H9 (cell line): ENCODE data around the gene PPP1R1B. TPM values are rescaled to one million over a fixed set of nuclear protein-coding genes. Genes with fewer than 3 reads are reported as not detected.

ENCODE experiments used
- DNase-seq: peaks from one replicate; pipeline ENCODE4 v3.0.0-alpha.2; 2017
- H2AFZ ChIP-seq: one replicate; pipeline ENCODE4 v1.6.1; 2013; ENCODE audit warnings: mild to moderate bottlenecking, low read length, control low read depth, moderate library complexity
- H2AK5ac ChIP-seq: 2 replicates; pipeline ENCODE4 v1.6.1; 2013; ENCODE audit warnings: low read length, control low read depth, mixed read lengths; ENCODE audit not compliant: insufficient read length
- H2BK120ac ChIP-seq: one replicate; pipeline ENCODE4 v1.6.1; 2013; ENCODE audit warnings: low read depth, mild to moderate bottlenecking, low read length, control low read depth, inconsistent platforms; ENCODE audit not compliant: poor library complexity, severe bottlenecking
- H2BK12ac ChIP-seq: 2 replicates; pipeline ENCODE4 v1.6.1; 2013; ENCODE audit warnings: low read length, control low read depth, mixed read lengths, low read depth; ENCODE audit not compliant: insufficient read length
- H2BK15ac ChIP-seq: 2 replicates; pipeline ENCODE4 v1.6.1; 2013; ENCODE audit warnings: low read depth, low read length, control low read depth
- H2BK20ac ChIP-seq: one replicate; pipeline ENCODE4 v1.6.1; 2013; ENCODE audit warnings: low read depth, mild to moderate bottlenecking, low read length, control low read depth, inconsistent platforms; ENCODE audit not compliant: poor library complexity, severe bottlenecking
- H2BK5ac ChIP-seq: 2 replicates; pipeline ENCODE4 v1.6.1; 2013; ENCODE audit warnings: low read length, control low read depth, mixed read lengths; ENCODE audit not compliant: insufficient read length
- H3K14ac ChIP-seq: 2 replicates; pipeline ENCODE4 v1.6.1; 2013; ENCODE audit warnings: low read length, control low read depth; ENCODE audit not compliant: insufficient read depth
- H3K18ac ChIP-seq: 2 replicates; pipeline ENCODE4 v1.6.1; 2013; ENCODE audit warnings: low read depth, mild to moderate bottlenecking, mixed read lengths, low read length, control low read depth; ENCODE audit not compliant: insufficient read length
- H3K23ac ChIP-seq: 2 replicates; pipeline ENCODE4 v1.6.1; 2013; ENCODE audit warnings: low read length, control low read depth, mixed read lengths, low read depth; ENCODE audit not compliant: insufficient read length
- H3K23me2 ChIP-seq: 2 replicates; pipeline ENCODE4 v1.6.1; 2013; ENCODE audit warnings: low read depth, mild to moderate bottlenecking, mixed read lengths, low read length, control low read depth; ENCODE audit not compliant: insufficient read length, poor library complexity, severe bottlenecking
- H3K27ac ChIP-seq: 2 replicates; pipeline ENCODE4 v1.5.1; 2013; ENCODE audit warnings: low read length, control low read depth, mixed read lengths, low read depth; ENCODE audit not compliant: insufficient read length
- H3K27me3 ChIP-seq: 2 replicates; pipeline ENCODE4 v1.6.1; 2013; ENCODE audit warnings: low read length, control low read depth, inconsistent platforms; ENCODE audit not compliant: insufficient read depth
- H3K4ac ChIP-seq: 2 replicates; pipeline ENCODE4 v1.6.1; 2013; ENCODE audit warnings: low read depth, mild to moderate bottlenecking, control low read depth, inconsistent platforms, low read length, moderate library complexity
- H3K4me1 ChIP-seq: 2 replicates; pipeline ENCODE4 v1.6.1; 2013; ENCODE audit warnings: low read length, control low read depth, inconsistent platforms; ENCODE audit not compliant: insufficient read depth
- H3K4me2 ChIP-seq: 2 replicates; pipeline ENCODE4 v1.6.1; 2013; ENCODE audit warnings: low read length, control low read depth, mixed read lengths; ENCODE audit not compliant: insufficient read length, insufficient read depth
- H3K56ac ChIP-seq: 2 replicates; pipeline ENCODE4 v1.6.1; 2013; ENCODE audit warnings: low read depth, mild to moderate bottlenecking, mixed read lengths, low read length, control low read depth; ENCODE audit not compliant: insufficient read length
- H3K79me1 ChIP-seq: 2 replicates; pipeline ENCODE4 v1.6.1; 2013; ENCODE audit warnings: low read depth, mild to moderate bottlenecking, moderate library complexity, low read length, control low read depth, inconsistent platforms; ENCODE audit not compliant: insufficient read depth, poor library complexity, severe bottlenecking
- H3K79me2 ChIP-seq: 2 replicates; pipeline ENCODE4 v1.6.1; 2013; ENCODE audit warnings: low read length, control low read depth, inconsistent platforms; ENCODE audit not compliant: insufficient read depth
- H3K9ac ChIP-seq: 2 replicates; pipeline ENCODE4 v1.6.1; 2013; ENCODE audit warnings: low read length, control low read depth, mixed read lengths; ENCODE audit not compliant: insufficient read length; ENCODE audit errors: extremely low read depth
- H3K9me3 ChIP-seq: one replicate; pipeline ENCODE4 v1.6.1; 2013; ENCODE audit warnings: low read depth, low read length, inconsistent platforms; ENCODE audit not compliant: control insufficient read depth
- H3T11ph ChIP-seq: one replicate; pipeline ENCODE4 v1.6.1; 2013; ENCODE audit warnings: mild to moderate bottlenecking, low read length, control low read depth, inconsistent platforms
- H4K20me1 ChIP-seq: one replicate; pipeline ENCODE4 v1.6.1; 2013; ENCODE audit not compliant: control insufficient read depth, insufficient read length, insufficient read depth
- H4K5ac ChIP-seq: 2 replicates; pipeline ENCODE4 v1.6.1; 2013; ENCODE audit warnings: low read depth, mild to moderate bottlenecking, mixed read lengths, low read length, control low read depth; ENCODE audit not compliant: insufficient read length
- H4K8ac ChIP-seq: replicated peaks from 2 replicates; pipeline ENCODE4 v1.6.1; 2013; ENCODE audit warnings: low read length, control low read depth, mixed read lengths, low read depth; ENCODE audit not compliant: insufficient read length
- H4K91ac ChIP-seq: 2 replicates; pipeline ENCODE4 v1.6.1; 2013; ENCODE audit warnings: low read depth, mild to moderate bottlenecking, moderate library complexity, mixed read lengths, low read length, control low read depth; ENCODE audit not compliant: insufficient read length
- H3K27ac Mint-ChIP-seq, 3 experiments: 2 replicates in 2 of 3; 3 replicates in 1 of 3; pipeline ENCODE4 v1.8.0; 2020 to 2021; ENCODE audit warnings: mixed read lengths in 3 of 3, mild to moderate bottlenecking in 1 of 3, moderate library complexity in 1 of 3
- H3K27me3 Mint-ChIP-seq: 2 replicates; pipeline ENCODE4 v1.8.0; 2021; ENCODE audit warnings: low read depth, mild to moderate bottlenecking, moderate library complexity, mixed read lengths
- H3K36me3 Mint-ChIP-seq, 3 experiments: 2 replicates in 2 of 3; 3 replicates in 1 of 3; pipeline ENCODE4 v1.8.0; 2020 to 2021; ENCODE audit warnings: low read depth in 3 of 3, mixed read lengths in 3 of 3; ENCODE audit not compliant: insufficient read depth in 1 of 3
- H3K4me1 Mint-ChIP-seq, 2 experiments: 2 replicates each; pipeline ENCODE4 v1.8.0; 2020; ENCODE audit warnings: mixed read lengths in 2 of 2
- H3K4me3 Mint-ChIP-seq, 2 experiments: 2 replicates in 1 of 2; 3 replicates in 1 of 2; pipeline ENCODE4 v1.8.0; 2020 to 2021; ENCODE audit warnings: mild to moderate bottlenecking in 2 of 2, mixed read lengths in 2 of 2, moderate library complexity in 1 of 2
- H3K9me3 Mint-ChIP-seq, 2 experiments: 2 replicates in 1 of 2; 3 replicates in 1 of 2; pipeline ENCODE4 v1.8.0; 2020; ENCODE audit warnings: mild to moderate bottlenecking in 2 of 2, mixed read lengths in 2 of 2, moderate library complexity in 1 of 2
- WGBS: extraction: QIAGEN DNeasy Blood & Tissue Kit; methylation state at CpG from one replicate; pipeline ENCODE4 v1.1.7; 2013; ENCODE audit warnings: missing lambda C conversion rate, low lambda C conversion rate, mixed read lengths; ENCODE audit not compliant: insufficient read length; ENCODE audit errors: extremely low coverage; 5-methylcytosine and 5-hydroxymethylcytosine counted together
- total RNA-seq: library from RNA; stranded (reverse); gene quantifications from 2 replicates; pipeline ENCODE4 v1.2.1, GENCODE V29; 2021
- TF ChIP-seq, protein P1 (sequence below): fragments of 200-600 bp; sonication (generic); conservative IDR thresholded peaks from 3 replicates; pipeline ENCODE4 v1.8.0; 2021; ENCODE audit warnings: antibody characterized with exemption, mild to moderate bottlenecking

Gene PPP1R1B
- total RNA-seq, 1 experiment from 2014 or later, result 15.5 TPM

DNA sequence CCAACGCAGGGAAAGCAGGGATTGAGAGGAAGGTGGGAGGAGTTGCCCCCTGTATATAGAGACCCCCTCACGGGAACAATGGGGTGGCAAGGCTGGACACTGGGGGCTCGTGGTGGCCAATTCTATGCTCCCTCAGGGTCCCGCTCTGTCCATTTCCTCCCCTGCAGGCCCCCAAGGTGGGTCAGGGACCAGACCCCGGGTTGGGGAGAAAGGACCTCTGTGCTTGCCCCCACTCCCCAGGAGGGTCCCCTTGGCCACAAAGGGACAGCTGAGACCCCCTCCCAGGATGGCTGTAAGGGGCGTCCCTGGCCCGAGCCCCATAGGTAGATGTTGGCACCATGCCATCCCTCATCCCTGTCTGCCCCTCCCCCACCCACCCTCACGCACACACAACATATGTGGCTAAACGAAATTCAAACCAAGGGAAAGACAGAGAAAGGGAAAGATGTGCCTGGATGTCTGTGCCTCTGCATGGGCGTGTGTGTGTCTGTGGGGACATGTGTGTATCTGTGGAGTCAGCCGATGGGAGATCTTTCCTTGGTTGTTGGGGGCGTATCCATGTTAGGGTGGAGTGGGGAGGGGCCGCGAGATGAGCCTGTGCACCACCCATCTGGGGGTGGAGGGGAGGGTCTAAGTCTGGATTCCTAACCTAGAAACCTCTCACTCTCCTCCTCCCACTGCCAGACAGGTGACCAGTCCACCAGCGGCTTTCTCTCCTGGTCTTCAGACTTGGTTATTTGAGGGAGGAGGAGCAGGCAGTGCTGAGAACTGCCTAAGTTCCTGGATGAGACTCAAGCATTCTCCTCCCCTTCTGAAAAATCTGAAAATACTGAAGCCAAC, 18.4 kb upstream of the PPP1R1B start:
- TF ChIP-seq, protein P1, sequence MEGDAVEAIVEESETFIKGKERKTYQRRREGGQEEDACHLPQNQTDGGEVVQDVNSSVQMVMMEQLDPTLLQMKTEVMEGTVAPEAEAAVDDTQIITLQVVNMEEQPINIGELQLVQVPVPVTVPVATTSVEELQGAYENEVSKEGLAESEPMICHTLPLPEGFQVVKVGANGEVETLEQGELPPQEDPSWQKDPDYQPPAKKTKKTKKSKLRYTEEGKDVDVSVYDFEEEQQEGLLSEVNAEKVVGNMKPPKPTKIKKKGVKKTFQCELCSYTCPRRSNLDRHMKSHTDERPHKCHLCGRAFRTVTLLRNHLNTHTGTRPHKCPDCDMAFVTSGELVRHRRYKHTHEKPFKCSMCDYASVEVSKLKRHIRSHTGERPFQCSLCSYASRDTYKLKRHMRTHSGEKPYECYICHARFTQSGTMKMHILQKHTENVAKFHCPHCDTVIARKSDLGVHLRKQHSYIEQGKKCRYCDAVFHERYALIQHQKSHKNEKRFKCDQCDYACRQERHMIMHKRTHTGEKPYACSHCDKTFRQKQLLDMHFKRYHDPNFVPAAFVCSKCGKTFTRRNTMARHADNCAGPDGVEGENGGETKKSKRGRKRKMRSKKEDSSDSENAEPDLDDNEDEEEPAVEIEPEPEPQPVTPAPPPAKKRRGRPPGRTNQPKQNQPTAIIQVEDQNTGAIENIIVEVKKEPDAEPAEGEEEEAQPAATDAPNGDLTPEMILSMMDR, result no peak
- Histone ChIP-seq H2BK120ac (no peak overlapping the region), H3K9me3 (no peaks in the 10 kb centered on the region), H3K79me1 (no peaks in the 10 kb centered on the region), H2BK5ac (no peak overlapping the region), H2BK20ac (no peak overlapping the region), H3K23me2 (peaks cover 20% of the 10 kb centered on the region), H2AFZ (no peak overlapping the region), H3K18ac (no peak overlapping the region), H3K27ac (no peak overlapping the region), H3K23ac (no peak overlapping the region), H3K27me3 (peaks cover 60% of the 10 kb centered on the region), H2AK5ac (no peak overlapping the region), H3K9ac (no peak overlapping the region), H3K4ac (no peak overlapping the region), H3K4me2 (peak overlapping the region; percentile 31), H4K8ac (no peak overlapping the region), H3K14ac (no peak overlapping the region), H2BK12ac (no peak overlapping the region), H3K79me2 (no peaks in the 10 kb centered on the region), H4K20me1 (no peaks in the 10 kb centered on the region), H4K5ac (no peak overlapping the region), H2BK15ac (no peak overlapping the region; the same call in 1 of the 2 replicates), H4K91ac (no peak overlapping the region), H3K4me1 (no peaks in the 10 kb centered on the region; the same call in 1 of the 2 replicates), H3T11ph (no peak overlapping the region), H3K56ac (no peak overlapping the region)
- peak overlapping the region in 1 of 2 experiments; percentile 59; a peak in 2 of 5 replicates for H3K4me3 Mint-ChIP-seq
- H3K9me3 Mint-ChIP-seq, result no peaks in the 10 kb centered on the region; a peak in 1 of 5 replicates
- H3K4me1 Mint-ChIP-seq, result peaks cover 16 to 36% of the 10 kb centered on the region in 2 experiments
- H3K27me3 Mint-ChIP-seq, result peaks cover 98% of the 10 kb centered on the region
- no peaks in the 10 kb centered on the region for H3K36me3 Mint-ChIP-seq
- peak; percentile 54 for DNase-seq
- no CpG with 5 or more reads among the region's 15 CpGs for WGBS
- H3K27ac Mint-ChIP-seq, result no peak overlapping the region
